ENCODE measurements around the gene SCARF2. TPM values are rescaled to one million over a fixed set of nuclear protein-coding genes. Genes with fewer than 3 reads are reported as not detected.

The SCARF2 gene
- total and polyA plus RNA-seq, 2 of the 13 experiments (the other 11 are each of a cell fraction or from before 2014, with no cell fraction given) = 3.3 to 6.2 TPM

DNA sequence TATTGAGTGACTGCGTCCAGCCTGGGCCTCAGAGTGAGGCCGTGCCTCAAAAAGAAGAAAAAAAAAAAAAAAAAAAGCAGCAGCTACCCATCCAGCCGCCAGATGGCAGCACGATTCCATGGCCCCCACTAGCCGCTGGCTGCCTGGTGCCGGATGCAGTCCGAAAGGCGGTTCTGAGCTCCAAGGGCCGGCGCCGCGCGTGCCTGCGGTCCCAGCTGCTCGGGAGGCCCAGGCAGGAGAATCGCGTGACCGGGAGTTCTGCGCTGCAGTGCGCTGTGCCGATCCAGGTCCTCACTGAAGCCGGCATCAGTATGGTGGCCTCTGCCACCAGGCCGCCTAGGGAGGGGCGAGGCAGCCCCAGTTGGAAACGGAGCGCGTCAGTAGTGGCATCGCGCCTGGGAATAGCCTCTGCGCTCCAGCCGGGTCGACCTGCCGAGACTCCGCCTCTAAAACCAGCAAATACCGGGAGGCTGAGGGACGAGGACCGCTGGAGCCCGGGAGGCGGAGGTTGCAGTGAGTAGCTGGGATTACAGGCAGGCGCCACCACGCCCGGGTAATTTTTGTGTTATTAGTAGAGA, 19.3 kb downstream of the SCARF2 start (continued):
- TF ChIP-seq ZNF280D (CRISPR knock-in tag; IDR thresholded peaks at IDR 0.05) (no peak), KDM6A (CRISPR knock-in tag; IDR thresholded peaks at IDR 0.05; ENCODE audit: low read depth) (no peak), ZNF678 (CRISPR knock-in tag; IDR thresholded peaks at IDR 0.05) (no peak), NR0B2 (CRISPR knock-in tag; IDR thresholded peaks at IDR 0.05) (no peak), ZNF598 (CRISPR knock-in tag; IDR thresholded peaks at IDR 0.05; ENCODE audit: borderline replicate concordance) (peak; percentile 27; the same call in 1 of the 2 replicates), ZNF749 (CRISPR knock-in tag; IDR thresholded peaks at IDR 0.05; ENCODE audit: borderline replicate concordance) (no peak), ZNF44 (CRISPR knock-in tag; IDR thresholded peaks at IDR 0.05) (no peak), ZNF563 (CRISPR knock-in tag; IDR thresholded peaks at IDR 0.05) (no peak), ZNF263 (CRISPR knock-in tag; IDR thresholded peaks at IDR 0.05) (peak; percentile 11; the same call in 1 of the 2 replicates), ZXDC (CRISPR knock-in tag; IDR thresholded peaks at IDR 0.05) (no peak), AKNA (CRISPR knock-in tag; IDR thresholded peaks at IDR 0.05; ENCODE audit: borderline replicate concordance) (no peak)

All from HepG2 (cell line).